ENCODE results near the gene ALDH1L2.

ALDH1L2 gene

DNA sequence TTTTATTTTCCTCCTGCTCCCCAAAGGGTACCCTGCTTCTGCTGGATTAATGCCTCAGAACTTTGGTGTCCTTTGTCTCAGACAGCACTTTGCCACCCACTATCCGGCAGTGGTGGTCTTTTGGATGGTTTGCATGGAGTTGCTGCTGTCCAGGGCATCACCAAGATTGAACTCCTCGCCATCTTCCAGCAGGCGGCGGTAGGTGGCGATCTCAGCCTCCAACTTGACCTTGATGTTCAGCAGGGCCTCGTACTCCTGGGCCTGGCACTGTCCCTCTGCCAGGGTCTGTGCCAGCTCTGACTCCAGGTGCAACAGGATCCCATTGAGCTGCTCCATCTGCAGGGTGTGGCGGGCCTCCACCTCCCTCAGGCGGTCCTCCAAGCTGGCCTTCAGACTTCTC, 107.6 kb downstream of the ALDH1L2 start:
- no peaks in the 10 kb centered on the region; the same call in 1 of the 2 replicates for H3K36me3 ChIP-seq (ENCODE audit: insufficient read depth, low read length)
- H3K9ac ChIP-seq (ENCODE audit: low read length) = no peak overlapping the region
- TF ChIP-seq, protein P1, sequence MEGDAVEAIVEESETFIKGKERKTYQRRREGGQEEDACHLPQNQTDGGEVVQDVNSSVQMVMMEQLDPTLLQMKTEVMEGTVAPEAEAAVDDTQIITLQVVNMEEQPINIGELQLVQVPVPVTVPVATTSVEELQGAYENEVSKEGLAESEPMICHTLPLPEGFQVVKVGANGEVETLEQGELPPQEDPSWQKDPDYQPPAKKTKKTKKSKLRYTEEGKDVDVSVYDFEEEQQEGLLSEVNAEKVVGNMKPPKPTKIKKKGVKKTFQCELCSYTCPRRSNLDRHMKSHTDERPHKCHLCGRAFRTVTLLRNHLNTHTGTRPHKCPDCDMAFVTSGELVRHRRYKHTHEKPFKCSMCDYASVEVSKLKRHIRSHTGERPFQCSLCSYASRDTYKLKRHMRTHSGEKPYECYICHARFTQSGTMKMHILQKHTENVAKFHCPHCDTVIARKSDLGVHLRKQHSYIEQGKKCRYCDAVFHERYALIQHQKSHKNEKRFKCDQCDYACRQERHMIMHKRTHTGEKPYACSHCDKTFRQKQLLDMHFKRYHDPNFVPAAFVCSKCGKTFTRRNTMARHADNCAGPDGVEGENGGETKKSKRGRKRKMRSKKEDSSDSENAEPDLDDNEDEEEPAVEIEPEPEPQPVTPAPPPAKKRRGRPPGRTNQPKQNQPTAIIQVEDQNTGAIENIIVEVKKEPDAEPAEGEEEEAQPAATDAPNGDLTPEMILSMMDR (IDR thresholded peaks at IDR 0.05; ENCODE audit: low read length) = peak; percentile 27; the same call in 1 of the 2 replicates
- TF ChIP-seq EZH2 (IDR thresholded peaks at IDR 0.05; ENCODE audit: borderline replicate concordance, low read length) = no peak
- H3K4me2 ChIP-seq (ENCODE audit: low read length) = no peak overlapping the region
- no peaks in the 10 kb centered on the region for H4K20me1 ChIP-seq (ENCODE audit: insufficient read depth, low read length)
- H3K27me3 ChIP-seq (ENCODE audit: insufficient read depth, low read length) = no peaks in the 10 kb centered on the region
- H3K27ac ChIP-seq (ENCODE audit: low read depth, low read length, poor library complexity, severe bottlenecking) = no peak overlapping the region
- H2AFZ ChIP-seq (ENCODE audit: low read length) = no peak overlapping the region
- H3K4me3 ChIP-seq (ENCODE audit: low read depth, low read length, poor library complexity, severe bottlenecking) = no peak overlapping the region
- H3K9me3 ChIP-seq (ENCODE audit: low read length) = no peaks in the 10 kb centered on the region
- H3K79me2 ChIP-seq (ENCODE audit: insufficient read depth, low read length) = no peaks in the 10 kb centered on the region
- no peaks in the 10 kb centered on the region for H3F3A ChIP-seq (ENCODE audit: insufficient read depth, low read length)
- H3K4me1 ChIP-seq (ENCODE audit: insufficient read depth, low read length, severe bottlenecking) = peaks cover 7% of the 10 kb centered on the region
- H3K9me2 ChIP-seq (ENCODE audit: low read depth, low read length) = no peaks in the 10 kb centered on the region

DNA sequence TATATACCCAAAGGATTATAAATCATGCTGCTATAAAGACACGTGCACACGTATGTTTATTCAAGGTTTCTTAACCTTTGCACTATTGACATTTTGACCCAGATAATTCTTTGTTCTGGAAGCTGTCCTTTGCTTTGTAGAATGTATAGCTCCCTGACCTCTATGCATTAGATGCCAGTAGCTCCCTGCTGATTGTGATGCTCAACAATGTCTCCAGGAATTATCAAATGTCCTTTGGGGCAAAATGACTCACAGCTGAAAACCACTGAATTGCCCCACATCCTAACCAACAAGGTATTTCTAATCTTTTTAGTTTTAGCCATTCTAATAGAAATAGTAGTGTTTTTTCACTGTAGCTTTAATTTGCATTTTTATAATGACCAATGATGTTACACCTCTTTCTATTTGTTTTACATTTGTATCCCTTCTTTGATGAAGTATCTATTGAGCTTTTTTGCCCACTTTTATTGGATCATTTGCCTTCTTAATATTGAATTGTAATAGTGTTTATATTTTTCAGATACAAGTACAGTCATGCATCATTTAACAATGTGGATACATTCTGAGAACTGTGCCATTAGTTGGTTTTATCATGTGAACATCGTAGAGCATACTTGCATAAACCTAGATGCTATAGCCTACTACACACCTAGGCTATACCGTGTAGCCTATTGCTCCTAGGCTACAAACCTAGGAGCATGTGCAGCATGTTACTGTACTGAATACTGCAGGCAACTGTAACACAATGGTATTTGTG, 108.5 kb downstream of the ALDH1L2 start:
- Histone ChIP-seq H3K9me3 (ENCODE audit: low read length) (no peaks in the 10 kb centered on the region), H4K20me1 (ENCODE audit: insufficient read depth, low read length) (no peaks in the 10 kb centered on the region), H3K4me3 (ENCODE audit: low read depth, low read length, poor library complexity, severe bottlenecking) (no peak overlapping the region), H3K4me2 (ENCODE audit: low read length) (no peak overlapping the region), H3K4me1 (ENCODE audit: insufficient read depth, low read length, severe bottlenecking) (peaks cover 7% of the 10 kb centered on the region), H3K27me3 (ENCODE audit: insufficient read depth, low read length) (no peaks in the 10 kb centered on the region), H3K36me3 (ENCODE audit: insufficient read depth, low read length) (no peaks in the 10 kb centered on the region; the same call in 1 of the 2 replicates), H3K9me2 (ENCODE audit: low read depth, low read length) (no peaks in the 10 kb centered on the region), H3K27ac (ENCODE audit: low read depth, low read length, poor library complexity, severe bottlenecking) (no peak overlapping the region), H2AFZ (ENCODE audit: low read length) (no peak overlapping the region), H3K79me2 (ENCODE audit: insufficient read depth, low read length) (no peaks in the 10 kb centered on the region), H3F3A (ENCODE audit: insufficient read depth, low read length) (no peaks in the 10 kb centered on the region), H3K9ac (ENCODE audit: low read length) (no peak overlapping the region)
- no peak for TF ChIP-seq EZH2 (IDR thresholded peaks at IDR 0.05; ENCODE audit: borderline replicate concordance, low read length)
- TF ChIP-seq, protein P1 (IDR thresholded peaks at IDR 0.05; ENCODE audit: low read length) = no peak

DNA sequence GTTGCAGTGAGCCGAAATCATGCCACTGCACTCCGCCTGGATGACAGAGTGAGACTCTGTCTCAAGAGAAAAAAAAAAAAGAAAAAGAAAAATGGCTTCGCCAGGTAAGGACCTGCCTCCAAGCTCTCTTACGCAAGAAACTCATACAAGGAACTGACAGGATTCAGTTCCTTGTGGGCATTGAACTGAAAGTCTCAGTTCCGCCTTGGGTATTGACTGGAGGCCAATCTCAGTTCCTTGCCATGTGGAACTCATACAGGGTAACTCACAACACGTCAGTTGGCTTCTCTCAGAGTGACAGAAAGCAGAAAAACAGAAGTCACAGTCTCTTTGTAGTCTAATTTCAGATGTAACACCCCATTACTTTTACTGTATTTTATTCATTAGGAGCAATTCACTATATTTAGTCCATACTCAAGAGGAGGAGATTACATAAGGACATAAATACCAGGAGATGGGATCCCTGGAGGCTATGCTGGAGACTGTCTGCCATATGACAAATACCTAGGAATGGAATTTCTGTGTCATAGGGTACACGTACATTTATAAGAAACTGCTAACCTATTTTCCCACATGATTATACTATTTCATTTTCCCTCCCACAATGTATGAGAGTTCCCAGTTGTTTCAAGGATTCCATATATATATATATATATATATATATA, 109.5 kb downstream of the ALDH1L2 start:
- Histone ChIP-seq H3K4me1 (ENCODE audit: insufficient read depth, low read length, severe bottlenecking) (peaks cover 7% of the 10 kb centered on the region), H3K79me2 (ENCODE audit: insufficient read depth, low read length) (no peaks in the 10 kb centered on the region), H3K4me3 (ENCODE audit: low read depth, low read length, poor library complexity, severe bottlenecking) (no peak overlapping the region), H3K9ac (ENCODE audit: low read length) (no peak overlapping the region), H3K27me3 (ENCODE audit: insufficient read depth, low read length) (no peaks in the 10 kb centered on the region), H3K36me3 (ENCODE audit: insufficient read depth, low read length) (no peaks in the 10 kb centered on the region; the same call in 1 of the 2 replicates), H3K4me2 (ENCODE audit: low read length) (no peak overlapping the region), H3K9me2 (ENCODE audit: low read depth, low read length) (no peaks in the 10 kb centered on the region), H3F3A (ENCODE audit: insufficient read depth, low read length) (no peaks in the 10 kb centered on the region), H3K27ac (ENCODE audit: low read depth, low read length, poor library complexity, severe bottlenecking) (no peak overlapping the region), H3K9me3 (ENCODE audit: low read length) (no peaks in the 10 kb centered on the region), H2AFZ (ENCODE audit: low read length) (no peak overlapping the region), H4K20me1 (ENCODE audit: insufficient read depth, low read length) (no peaks in the 10 kb centered on the region)
- TF ChIP-seq EZH2 (IDR thresholded peaks at IDR 0.05; ENCODE audit: borderline replicate concordance, low read length) = no peak
- TF ChIP-seq, protein P1 (IDR thresholded peaks at IDR 0.05; ENCODE audit: low read length) = no peak
